CD14-positive monocyte (primary cell): ENCODE results near the gene WIZ. TPM values are rescaled to one million over a fixed set of nuclear protein-coding genes. Genes with fewer than 3 reads are reported as not detected.

Experiments
- DNase-seq, 3 donors: peaks; one replicate each; pipeline ENCODE4 v3.0.0-alpha.2; 2011 to 2022
- H2AFZ ChIP-seq: 2 replicates; pipeline ENCODE4 v1.6.0; 2012; ENCODE audit warnings: mild to moderate bottlenecking, low read depth, low read length, inconsistent platforms; ENCODE audit not compliant: insufficient read depth, poor library complexity, severe bottlenecking
- H3K27ac ChIP-seq, 2 donors: 1 replicate in 1 of 2; 2 replicates in 1 of 2; pipeline ENCODE4 v1.5.1; 2012 to 2013; ENCODE audit warnings: low read length in 2 of 2, control low read depth in 1 of 2, inconsistent platforms in 1 of 2, low read depth in 1 of 2, mild to moderate bottlenecking in 1 of 2
- H3K27me3 ChIP-seq, 2 donors: one replicate each; pipeline versions ENCODE4 v1.6.0 to v1.6.1; 2011 to 2013; ENCODE audit warnings: low read length in 2 of 2; ENCODE audit not compliant: control insufficient read depth in 2 of 2, insufficient read depth in 2 of 2
- H3K36me3 ChIP-seq, 2 donors: replicated peaks in 1 of 2; 1 replicate in 1 of 2; 2 replicates in 1 of 2; pipeline versions ENCODE4 v1.5.1 to v1.6.1; 2012 to 2013; ENCODE audit warnings: low read length in 2 of 2, control low read depth in 1 of 2, inconsistent platforms in 1 of 2, mild to moderate bottlenecking in 1 of 2; ENCODE audit not compliant: insufficient read depth in 2 of 2, control insufficient read depth in 1 of 2
- H3K4me1 ChIP-seq, 2 donors: 1 replicate in 1 of 2; 2 replicates in 1 of 2; pipeline versions ENCODE4 v1.5.1 to v1.6.1; 2012 to 2013; ENCODE audit warnings: low read length in 2 of 2, control low read depth in 1 of 2, inconsistent platforms in 1 of 2, mild to moderate bottlenecking in 1 of 2, moderate library complexity in 1 of 2; ENCODE audit not compliant: insufficient read depth in 2 of 2, control insufficient read depth in 1 of 2
- H3K4me2 ChIP-seq: replicated peaks from 2 replicates; pipeline ENCODE3; 2012; ENCODE audit warnings: low read length, moderate library complexity, mild to moderate bottlenecking; ENCODE audit not compliant: poor library complexity, severe bottlenecking; ENCODE audit errors: extremely low read depth
- H3K4me3 ChIP-seq, 3 experiments: fragments of 200-600 bp in 1 of 3; sonication (generic) in 1 of 3; replicated peaks in 1 of 3; 1 replicate in 2 of 3; 2 replicates in 1 of 3; pipeline ENCODE4 v1.5.1; 2011 to 2013; ENCODE audit warnings: low read length in 3 of 3, mild to moderate bottlenecking in 3 of 3, control low read depth in 2 of 3, low read depth in 2 of 3, inconsistent platforms in 1 of 3, moderate library complexity in 1 of 3
- H3K79me2 ChIP-seq: 2 replicates; pipeline ENCODE4 v1.6.0; 2012; ENCODE audit warnings: mild to moderate bottlenecking, control low read depth, inconsistent platforms, low read length, moderate library complexity; ENCODE audit not compliant: insufficient read depth
- H3K9ac ChIP-seq: 2 replicates; pipeline ENCODE4 v1.6.0; 2017; ENCODE audit warnings: low read length, mild to moderate bottlenecking; ENCODE audit not compliant: insufficient read depth, poor library complexity, severe bottlenecking
- H3K9me3 ChIP-seq, 2 donors: replicated peaks in 1 of 2; 1 replicate in 1 of 2; 2 replicates in 1 of 2; pipeline versions ENCODE4 v1.5.1 to v1.6.1; 2012 to 2013; ENCODE audit warnings: low read length in 2 of 2, control low read depth in 1 of 2; ENCODE audit not compliant: control insufficient read depth in 1 of 2, insufficient read depth in 1 of 2
- H4K20me1 ChIP-seq: 2 replicates; pipeline ENCODE4 v1.6.0; 2012; ENCODE audit warnings: mild to moderate bottlenecking, low read length, control low read depth, moderate library complexity; ENCODE audit not compliant: insufficient read depth
- H3K27ac Mint-ChIP-seq, 7 donors: one replicate each; pipeline ENCODE4 v1.8.0; 2020; ENCODE audit warnings: mild to moderate bottlenecking in 7 of 7, mixed read lengths in 7 of 7, moderate library complexity in 6 of 7, inconsistent platforms in 2 of 7
- H3K27me3 Mint-ChIP-seq, 3 donors: one replicate each; pipeline ENCODE4 v1.8.0; 2021 to 2022; ENCODE audit warnings: low read depth in 3 of 3, mild to moderate bottlenecking in 3 of 3, mixed read lengths in 3 of 3, moderate library complexity in 3 of 3, inconsistent platforms in 1 of 3
- H3K36me3 Mint-ChIP-seq, 2 donors: one replicate each; pipeline ENCODE4 v1.8.0; 2020; ENCODE audit warnings: mixed read lengths in 2 of 2, inconsistent platforms in 1 of 2, mild to moderate bottlenecking in 1 of 2
- H3K4me1 Mint-ChIP-seq: one replicate; pipeline ENCODE4 v1.8.0; 2020; ENCODE audit warnings: mild to moderate bottlenecking, mixed read lengths
- H3K4me3 Mint-ChIP-seq, 2 donors: one replicate each; pipeline ENCODE4 v1.8.0; 2020; ENCODE audit warnings: mild to moderate bottlenecking in 2 of 2, mixed read lengths in 2 of 2, moderate library complexity in 1 of 2
- H3K9me3 Mint-ChIP-seq, 7 donors: one replicate each; pipeline ENCODE4 v1.8.0; 2020 to 2022; ENCODE audit warnings: mixed read lengths in 7 of 7, mild to moderate bottlenecking in 6 of 7, moderate library complexity in 6 of 7, inconsistent platforms in 2 of 7
- WGBS: methylation state at CpG from one replicate; pipeline ENCODE4 v1.1.5; 2013; ENCODE audit warnings: missing lambda C conversion rate; ENCODE audit not compliant: insufficient coverage; 5-methylcytosine and 5-hydroxymethylcytosine counted together
- intact Hi-C, 2 donors: fragments of 100-400 bp; cut with micrococcal nuclease; formaldehyde crosslinking; loops; one replicate each; pipeline versions ENCODE4 v1.15.0 to v1.15.1; 2023
- polyA plus RNA-seq, 3 donors: library from polyadenylated mRNA; depleted of rRNA in 1 of 3; unstranded in 2 of 3; stranded (reverse) in 1 of 3; fragments of 300-500 nt in 2 of 3; fragments of >200 nt in 1 of 3; fragmentation: Illumina TruSeq in 2 of 3; gene quantifications; 1 replicate in 2 of 3; 2 replicates in 1 of 3; pipeline ENCODE4 v1.2.3, GENCODE V29; 2012 to 2021
- TF ChIP-seq, protein P1 (sequence below): fragments of 200-600 bp; IDR thresholded peaks from one replicate; pipeline ENCODE4 v1.8.0; 2022; ENCODE audit warnings: antibody characterized with exemption, mild to moderate bottlenecking

The WIZ gene
- polyA plus RNA-seq, 3 donors: 0.47 to 13.7 (median 0.51) TPM

DNA sequence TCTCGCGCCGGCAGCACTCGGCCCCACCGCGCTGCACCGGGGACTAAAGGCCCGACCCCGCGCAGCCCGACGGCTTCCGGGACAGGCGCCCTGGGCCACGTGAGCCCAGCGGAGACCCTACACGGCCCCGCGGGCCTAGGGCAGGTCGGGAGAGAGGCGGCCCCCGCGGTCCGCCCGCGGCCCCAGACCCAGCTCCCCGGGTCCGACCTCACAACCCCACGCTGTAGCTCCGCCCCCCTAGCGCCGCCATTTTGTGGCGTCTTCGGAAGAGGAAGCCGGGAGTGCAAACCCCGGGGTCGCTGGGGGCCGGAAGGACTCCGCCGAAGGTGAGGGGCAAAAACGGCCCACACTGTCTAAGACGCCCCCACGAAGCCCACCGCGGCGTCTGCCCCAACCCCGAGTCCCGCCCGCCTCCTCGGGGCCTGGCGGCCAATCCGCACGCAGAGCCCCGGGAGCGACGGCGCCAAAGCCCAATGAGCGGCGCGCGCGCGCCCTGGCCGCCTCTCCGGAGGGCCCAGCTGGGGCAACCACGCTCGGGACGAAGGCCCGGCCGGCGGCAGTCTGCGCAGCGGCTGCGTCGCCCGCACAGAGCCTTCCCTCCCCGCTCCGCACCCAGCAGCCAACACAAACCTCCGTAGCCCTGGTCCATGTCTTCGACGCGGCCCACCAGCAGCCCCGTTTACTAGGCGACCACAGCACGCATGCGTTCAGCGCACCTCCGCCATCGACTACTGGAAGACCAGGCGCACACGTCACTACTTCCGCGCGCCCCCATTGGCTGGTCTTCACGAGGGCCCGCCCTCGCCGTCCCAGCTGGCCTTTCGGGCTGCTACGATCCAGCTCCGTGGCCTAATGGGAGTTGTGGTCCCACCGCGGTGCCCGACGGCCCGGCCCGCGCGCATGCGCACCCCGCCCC is 70.4 kb downstream of the WIZ start, which contains the start of gene AKAP8:
TSS of gene AKAP8 (minus strand) at position 705 of the 916 bp plus-strand sequence. CDS start at position 649, 56 bp downstream.
- Histone ChIP-seq H4K20me1 (peaks cover 45% of the 10 kb centered on the region), H2AFZ (peak within 1 kb of the TSS; percentile 81), H3K4me2 (peak within 1 kb of the TSS; percentile 99), H3K36me3 (peaks cover 8 to 26% of the 10 kb centered on the region in 2 donors), H3K79me2 (peaks cover 54% of the 10 kb centered on the region), H3K27me3 (no peaks in the 10 kb centered on the region), H3K9ac (peak within 1 kb of the TSS; percentile 99), H3K9me3 (no peaks in the 10 kb centered on the region), H3K4me1 (peaks cover 21 to 31% of the 10 kb centered on the region in 2 donors), H3K27ac (peak within 1 kb of the TSS; percentile 79 to 96), H3K4me3 (peak within 1 kb of the TSS; percentile 84 to 99 (median 99))
- H3K4me3 Mint-ChIP-seq: peak within 1 kb of the TSS; percentile 99 to 100
- H3K27ac Mint-ChIP-seq: peak within 1 kb of the TSS; percentile 87 to 99 (median 98)
- H3K4me1 Mint-ChIP-seq: peaks cover 27% of the 10 kb centered on the region
- intact Hi-C loops: loop anchor here (5.0 to 10.0 kb wide), 6 partner anchors 38 to 255 kb away; partner anchors contain the start of genes AKAP8L (in 1 of the 2) and BRD4 (in 1 of the 2)
- peaks cover 0 to 1% (median 1%) of the 10 kb centered on the region in 3 donors for H3K27me3 Mint-ChIP-seq
- peaks cover 3 to 20% of the 10 kb centered on the region in 2 donors for H3K36me3 Mint-ChIP-seq
- TF ChIP-seq, protein P1, sequence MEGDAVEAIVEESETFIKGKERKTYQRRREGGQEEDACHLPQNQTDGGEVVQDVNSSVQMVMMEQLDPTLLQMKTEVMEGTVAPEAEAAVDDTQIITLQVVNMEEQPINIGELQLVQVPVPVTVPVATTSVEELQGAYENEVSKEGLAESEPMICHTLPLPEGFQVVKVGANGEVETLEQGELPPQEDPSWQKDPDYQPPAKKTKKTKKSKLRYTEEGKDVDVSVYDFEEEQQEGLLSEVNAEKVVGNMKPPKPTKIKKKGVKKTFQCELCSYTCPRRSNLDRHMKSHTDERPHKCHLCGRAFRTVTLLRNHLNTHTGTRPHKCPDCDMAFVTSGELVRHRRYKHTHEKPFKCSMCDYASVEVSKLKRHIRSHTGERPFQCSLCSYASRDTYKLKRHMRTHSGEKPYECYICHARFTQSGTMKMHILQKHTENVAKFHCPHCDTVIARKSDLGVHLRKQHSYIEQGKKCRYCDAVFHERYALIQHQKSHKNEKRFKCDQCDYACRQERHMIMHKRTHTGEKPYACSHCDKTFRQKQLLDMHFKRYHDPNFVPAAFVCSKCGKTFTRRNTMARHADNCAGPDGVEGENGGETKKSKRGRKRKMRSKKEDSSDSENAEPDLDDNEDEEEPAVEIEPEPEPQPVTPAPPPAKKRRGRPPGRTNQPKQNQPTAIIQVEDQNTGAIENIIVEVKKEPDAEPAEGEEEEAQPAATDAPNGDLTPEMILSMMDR: no peak
- under 1% methylated on average over 111 of the region's 111 CpGs for WGBS
- H3K9me3 Mint-ChIP-seq: peaks cover 0 to 3% (median 0%) of the 10 kb centered on the region in 7 donors
- peak; percentile 98 to 100 (median 99) for DNase-seq

DNA sequence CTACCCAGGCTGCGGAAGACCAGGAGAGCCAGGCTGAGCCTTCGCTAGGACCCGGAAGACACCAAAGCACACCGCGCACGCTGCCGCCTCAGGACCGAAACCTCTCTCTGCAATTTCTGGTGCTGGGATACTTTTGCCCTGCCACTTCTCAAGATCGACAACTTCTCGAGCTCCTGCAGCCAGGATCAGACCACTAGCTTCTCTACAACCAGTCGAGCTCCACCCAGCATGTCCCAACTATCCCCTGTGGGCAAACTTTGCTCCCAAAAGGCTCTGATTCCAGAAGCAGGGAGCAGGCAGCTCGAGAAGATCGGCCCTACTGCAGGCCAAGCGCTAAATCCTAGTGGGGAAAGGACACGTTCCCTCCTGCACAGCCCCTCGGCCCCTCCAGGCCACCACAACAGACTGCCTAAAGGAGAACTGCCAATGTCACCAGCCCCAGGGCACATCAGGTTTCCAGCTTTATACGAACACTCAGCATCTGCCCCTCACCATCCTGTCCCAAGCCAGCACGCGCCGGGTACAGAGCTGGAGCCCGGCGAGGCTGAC is 71.1 kb downstream of the WIZ start:
- Histone ChIP-seq H4K20me1 (peaks cover 52% of the 10 kb centered on the region), H3K36me3 (peaks cover 15 to 33% of the 10 kb centered on the region in 2 donors), H3K79me2 (peaks cover 61% of the 10 kb centered on the region), H3K27ac (peak overlapping the region; percentile 79 to 96), H3K9me3 (no peaks in the 10 kb centered on the region), H3K4me3 (peak overlapping the region; percentile 84 to 99 (median 99)), H3K4me2 (peak overlapping the region; percentile 99), H3K4me1 (peaks cover 21 to 31% of the 10 kb centered on the region in 2 donors), H3K9ac (peak overlapping the region; percentile 99), H2AFZ (peak overlapping the region; percentile 81), H3K27me3 (no peaks in the 10 kb centered on the region)
- Mint-ChIP-seq H3K27ac (peak overlapping the region; percentile 87 to 97 (median 93)), H3K27me3 (peaks cover 0 to 1% (median 1%) of the 10 kb centered on the region in 3 donors), H3K9me3 (peaks cover 0 to 3% (median 0%) of the 10 kb centered on the region in 7 donors), H3K4me3 (peak overlapping the region; percentile 99 to 100), H3K4me1 (peaks cover 27% of the 10 kb centered on the region), H3K36me3 (peaks cover 9 to 27% of the 10 kb centered on the region in 2 donors)
- WGBS: 0% methylated on average over 21 of the region's 22 CpGs
- TF ChIP-seq, protein P1: no peak
- intact Hi-C loops: loop anchor here (5.0 to 10.0 kb wide), 6 partner anchors 39 to 254 kb away; partner anchors contain the start of genes AKAP8L (in 1 of the 2) and BRD4 (in 1 of the 2)
- peak; percentile 16 to 29 (median 24) for DNase-seq
